PC-3 (cell line): ENCODE measurements around the gene WDR1. TPM values are rescaled to one million over a fixed set of nuclear protein-coding genes. Genes with fewer than 3 reads are reported as not detected.

ENCODE experiments used
- ATAC-seq: fragments of 200-7000 bp; cut with Tn5 transposase; 2 replicates; pipeline ENCODE4 v1.9.1; 2020; ENCODE audit warnings: mild to moderate bottlenecking, moderate library complexity
- BruUV-seq: library from RNA; stranded (reverse); fragments of 400-500 nt; replicated peaks from 2 replicates; lab custom pipeline; 2021; lab: Mats Ljungman, UMichigan
- CTCF ChIA-PET: fragments of 300-600 bp; sonication (Branson Sonifier 250); formaldehyde crosslinking; loops from one replicate; lab custom pipeline; 2022; ENCODE audit warnings: antibody characterized with exemption; lab: Charles Lee
- POLR2A ChIA-PET: fragments of 300-600 bp; sonication (Branson Sonifier 250); formaldehyde crosslinking; loops from one replicate; lab custom pipeline; 2022; ENCODE audit warnings: antibody characterized with exemption; ENCODE audit not compliant: unreplicated experiment; lab: Charles Lee
- DNase-seq: peaks from one replicate; pipeline ENCODE4 v3.0.0-alpha.2; 2015
- H2AFZ ChIP-seq: fragments of 300-600 bp; sonication (generic); 2 replicates; pipeline ENCODE4 v1.6.0; 2016; ENCODE audit warnings: antibody characterized with exemption, low read length
- H3F3A ChIP-seq: fragments of 300-600 bp; sonication (generic); one replicate; pipeline ENCODE4 v1.6.0; 2017; ENCODE audit warnings: antibody characterized with exemption, low read length, control low read depth, mild to moderate bottlenecking; ENCODE audit not compliant: unreplicated experiment
- H3K27ac ChIP-seq: fragments of 300-600 bp; sonication (generic); 2 replicates; pipeline ENCODE4 v1.5.1; 2016; ENCODE audit warnings: mild to moderate bottlenecking, low read length
- H3K27me3 ChIP-seq: fragments of 300-600 bp; sonication (generic); 2 replicates; pipeline ENCODE4 v1.6.1; 2016; ENCODE audit warnings: low read length, mixed read lengths
- H3K36me3 ChIP-seq: fragments of 300-600 bp; sonication (generic); 2 replicates; pipeline ENCODE4 v1.6.1; 2016; ENCODE audit warnings: low read depth, mixed run types, low read length, mixed read lengths
- H3K4me1 ChIP-seq: fragments of 300-600 bp; sonication (generic); 2 replicates; pipeline ENCODE4 v1.5.1; 2016; ENCODE audit warnings: low read length; ENCODE audit not compliant: insufficient read depth
- H3K4me2 ChIP-seq: fragments of 300-600 bp; sonication (generic); 2 replicates; pipeline ENCODE4 v1.6.0; 2016; ENCODE audit warnings: low read length
- H3K4me3 ChIP-seq: fragments of 300-600 bp; sonication (generic); 2 replicates; pipeline ENCODE4 v1.5.1; 2016; ENCODE audit warnings: mild to moderate bottlenecking, low read length, mixed read lengths
- H3K79me2 ChIP-seq: fragments of 300-600 bp; sonication (generic); 2 replicates; pipeline ENCODE4 v1.6.1; 2017; ENCODE audit warnings: low read length, mixed read lengths
- H3K9ac ChIP-seq: fragments of 300-600 bp; sonication (generic); 2 replicates; pipeline ENCODE4 v1.6.0; 2016; ENCODE audit warnings: mild to moderate bottlenecking, low read length
- H3K9me2 ChIP-seq: fragments of 300-600 bp; sonication (generic); replicated peaks from 2 replicates; pipeline ENCODE4 v1.6.1; 2016; ENCODE audit warnings: mixed run types, low read length, mixed read lengths
- H3K9me3 ChIP-seq: fragments of 300-600 bp; sonication (generic); 2 replicates; pipeline ENCODE4 v1.6.1; 2016; ENCODE audit warnings: low read length, mixed read lengths
- H4K20me1 ChIP-seq: fragments of 300-600 bp; sonication (generic); 2 replicates; pipeline ENCODE4 v1.6.1; 2016; ENCODE audit warnings: low read length, mixed read lengths
- EZH2 ChIP-seq: fragments of 300-600 bp; sonication (generic); IDR thresholded peaks from one replicate; pipeline ENCODE4 v1.6.1; 2017; ENCODE audit warnings: antibody characterized with exemption, mild to moderate bottlenecking, low read length; ENCODE audit not compliant: unreplicated experiment
- EZH2phosphoT487 ChIP-seq: fragments of 300-600 bp; sonication (generic); IDR thresholded peaks from 2 replicates; pipeline ENCODE4 v1.6.1; 2018; ENCODE audit warnings: mild to moderate bottlenecking, antibody characterized with exemption, low read length, borderline replicate concordance
- intact Hi-C: fragments of 100-400 bp; cut with micrococcal nuclease; formaldehyde crosslinking; loops from 2 replicates; pipeline ENCODE4 v1.9.0; 2023
- total RNA-seq: library from RNA; depleted of rRNA; stranded (reverse); fragments of >200 nt; gene quantifications from 2 replicates; pipeline ENCODE4 v1.2.3, GENCODE V29; 2014
- TF ChIP-seq, protein P1 (sequence below): fragments of 300-600 bp; sonication (generic); conservative IDR thresholded peaks from 2 replicates; pipeline ENCODE4 v1.5.1; 2017; ENCODE audit warnings: antibody characterized with exemption, low read depth, mild to moderate bottlenecking, low read length

The WDR1 gene
- total RNA-seq, 1 experiment from 2014 or later: 150 TPM

DNA sequence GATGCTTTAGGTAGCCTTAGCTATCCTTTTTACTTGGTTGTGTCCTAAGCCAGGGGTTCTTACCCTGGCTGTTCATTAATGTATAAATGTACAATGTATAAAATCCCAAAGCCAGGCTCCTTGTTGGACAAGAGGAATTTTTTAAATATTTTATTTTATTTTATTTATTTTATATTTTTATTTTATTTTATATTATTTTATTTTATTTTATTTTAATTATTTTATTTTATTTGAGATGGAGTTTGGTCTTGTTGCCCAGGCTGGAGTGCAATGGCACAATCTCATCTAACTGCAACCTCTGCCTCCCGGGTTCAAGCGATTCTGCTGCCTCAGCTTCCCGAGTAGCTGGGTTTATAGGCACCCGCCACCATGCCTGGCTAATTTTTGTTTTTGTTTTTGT is 87.2 kb downstream of the WDR1 start:
- Histone ChIP-seq H3K79me2 (no peaks in the 10 kb centered on the region), H3K4me1 (peaks cover 14% of the 10 kb centered on the region), H3K9me3 (no peaks in the 10 kb centered on the region), H3K4me2 (no peak overlapping the region), H3K9ac (no peak overlapping the region), H2AFZ (no peak overlapping the region), H3K9me2 (no peaks in the 10 kb centered on the region), H4K20me1 (no peaks in the 10 kb centered on the region), H3K27me3 (no peaks in the 10 kb centered on the region), H3F3A (no peaks in the 10 kb centered on the region), H3K36me3 (no peaks in the 10 kb centered on the region), H3K27ac (no peak overlapping the region), H3K4me3 (no peak overlapping the region)
- DNase-seq (no peak), ATAC-seq (no peak)
- intact Hi-C loops: no loop called here
- CTCF ChIA-PET: no interaction called here
- no TSS peak for BruUV-seq
- no peak for TF ChIP-seq EZH2
- TF ChIP-seq, protein P1, sequence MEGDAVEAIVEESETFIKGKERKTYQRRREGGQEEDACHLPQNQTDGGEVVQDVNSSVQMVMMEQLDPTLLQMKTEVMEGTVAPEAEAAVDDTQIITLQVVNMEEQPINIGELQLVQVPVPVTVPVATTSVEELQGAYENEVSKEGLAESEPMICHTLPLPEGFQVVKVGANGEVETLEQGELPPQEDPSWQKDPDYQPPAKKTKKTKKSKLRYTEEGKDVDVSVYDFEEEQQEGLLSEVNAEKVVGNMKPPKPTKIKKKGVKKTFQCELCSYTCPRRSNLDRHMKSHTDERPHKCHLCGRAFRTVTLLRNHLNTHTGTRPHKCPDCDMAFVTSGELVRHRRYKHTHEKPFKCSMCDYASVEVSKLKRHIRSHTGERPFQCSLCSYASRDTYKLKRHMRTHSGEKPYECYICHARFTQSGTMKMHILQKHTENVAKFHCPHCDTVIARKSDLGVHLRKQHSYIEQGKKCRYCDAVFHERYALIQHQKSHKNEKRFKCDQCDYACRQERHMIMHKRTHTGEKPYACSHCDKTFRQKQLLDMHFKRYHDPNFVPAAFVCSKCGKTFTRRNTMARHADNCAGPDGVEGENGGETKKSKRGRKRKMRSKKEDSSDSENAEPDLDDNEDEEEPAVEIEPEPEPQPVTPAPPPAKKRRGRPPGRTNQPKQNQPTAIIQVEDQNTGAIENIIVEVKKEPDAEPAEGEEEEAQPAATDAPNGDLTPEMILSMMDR: no peak
- no peak for TF ChIP-seq EZH2phosphoT487
- POLR2A ChIA-PET: no interaction called here

DNA sequence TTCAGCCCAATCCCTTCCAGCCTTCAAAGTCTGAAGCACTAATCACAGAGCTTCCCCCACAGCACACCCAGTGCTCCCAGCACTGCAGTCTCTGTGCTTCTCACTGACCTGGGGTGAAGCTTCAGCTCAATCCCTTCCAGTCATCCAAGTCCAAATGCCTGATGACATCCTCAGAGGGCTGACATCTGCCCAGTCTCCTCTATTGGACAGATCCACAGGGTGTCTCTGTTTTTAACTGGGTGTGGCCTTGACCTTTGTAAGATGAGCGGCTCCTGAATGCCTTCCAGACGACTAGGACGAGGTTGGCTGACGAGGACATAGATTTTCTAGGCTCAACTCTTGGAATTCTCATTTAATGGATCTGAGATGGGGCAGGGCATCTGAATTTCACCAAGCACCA is 87.7 kb downstream of the WDR1 start:
- Histone ChIP-seq H3K4me3 (no peak overlapping the region), H3K9me3 (no peaks in the 10 kb centered on the region), H3K4me1 (peaks cover 14% of the 10 kb centered on the region), H3F3A (no peaks in the 10 kb centered on the region), H2AFZ (no peak overlapping the region), H3K27me3 (no peaks in the 10 kb centered on the region), H3K79me2 (no peaks in the 10 kb centered on the region), H3K9ac (no peak overlapping the region), H3K9me2 (no peaks in the 10 kb centered on the region), H3K4me2 (no peak overlapping the region), H4K20me1 (no peaks in the 10 kb centered on the region), H3K27ac (no peak overlapping the region), H3K36me3 (no peaks in the 10 kb centered on the region)
- BruUV-seq: no TSS peak
- DNase-seq (peak; percentile 35), ATAC-seq (no peak)
- CTCF ChIA-PET: no interaction called here
- POLR2A ChIA-PET: no interaction called here
- intact Hi-C loops: no loop called here
- TF ChIP-seq EZH2phosphoT487: no peak
- TF ChIP-seq, protein P1: no peak
- no peak for TF ChIP-seq EZH2

DNA sequence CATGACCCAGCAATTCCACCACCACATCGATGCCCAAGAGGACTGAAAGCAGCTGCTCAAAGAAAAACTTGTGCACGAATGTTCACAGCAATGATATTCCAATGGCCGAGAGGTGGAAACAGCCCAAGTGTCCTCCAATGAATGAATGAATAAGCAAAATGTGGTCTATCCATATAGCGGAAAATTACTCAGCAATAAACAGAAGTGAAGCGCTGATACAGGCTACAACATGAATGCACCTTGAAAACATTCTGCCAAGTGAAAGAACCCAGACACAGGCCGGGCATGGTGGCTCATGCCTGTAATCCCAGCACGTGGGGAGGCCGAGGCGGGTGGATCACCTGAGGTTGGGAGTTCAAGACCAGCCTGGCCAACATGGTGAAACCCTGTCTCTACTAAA is 90.1 kb downstream of the WDR1 start:
- Histone ChIP-seq H3K9me2 (no peaks in the 10 kb centered on the region), H3K27ac (no peak overlapping the region), H3F3A (no peaks in the 10 kb centered on the region), H3K4me3 (no peak overlapping the region), H3K9me3 (no peaks in the 10 kb centered on the region), H3K9ac (no peak overlapping the region), H3K36me3 (no peaks in the 10 kb centered on the region), H3K4me1 (no peaks in the 10 kb centered on the region), H3K4me2 (no peak overlapping the region), H2AFZ (no peak overlapping the region), H4K20me1 (no peaks in the 10 kb centered on the region), H3K27me3 (no peaks in the 10 kb centered on the region), H3K79me2 (no peaks in the 10 kb centered on the region)
- CTCF ChIA-PET: no interaction called here
- ATAC-seq (no peak), DNase-seq (no peak)
- POLR2A ChIA-PET: no interaction called here
- no TSS peak for BruUV-seq
- no peak for TF ChIP-seq EZH2
- TF ChIP-seq, protein P1: no peak
- no peak for TF ChIP-seq EZH2phosphoT487
- intact Hi-C loops: no loop called here
